Dendritic cell treated with granulocyte-macrophage colony-stimulating factor and Interleukin-4, amounts not matched to agents 40 ng/mL and 50 ng/mL, for 4 days (primary cell): ENCODE data around the gene RCAN1.
A peak's percentile ranks its signal among the peaks of the same experiment; 100 is the strongest.
"Not testable (repeated sequence)": the region's sequence is repeated elsewhere in the genome, so short reads cannot be mapped to it uniquely, and the experiment has no call there.

Experiments
- H3K27ac Mint-ChIP-seq: one replicate; pipeline ENCODE4 v1.8.0; 2022; ENCODE audit warnings: mild to moderate bottlenecking, mixed read lengths
- H3K27me3 Mint-ChIP-seq: one replicate; pipeline ENCODE4 v1.8.0; 2022; ENCODE audit warnings: mild to moderate bottlenecking, mixed read lengths
- H3K36me3 Mint-ChIP-seq: one replicate; pipeline ENCODE4 v1.8.0; 2022; ENCODE audit warnings: low read depth, mixed read lengths
- H3K4me1 Mint-ChIP-seq: one replicate; pipeline ENCODE4 v1.8.0; 2022; ENCODE audit warnings: low read depth, mixed read lengths
- H3K4me3 Mint-ChIP-seq: one replicate; pipeline ENCODE4 v1.8.0; 2022; ENCODE audit warnings: mild to moderate bottlenecking, moderate library complexity, mixed read lengths
- H3K9me3 Mint-ChIP-seq: one replicate; pipeline ENCODE4 v1.8.0; 2022; ENCODE audit warnings: mixed read lengths
- intact Hi-C: fragments of 100-400 bp; cut with micrococcal nuclease; formaldehyde crosslinking; loops from one replicate; pipeline ENCODE4 v1.15.0; 2022

The RCAN1 gene

GRCh38 chr21:34561806-34562205 lies 53.1 kb downstream of the RCAN1 start:
- Mint-ChIP-seq H3K9me3 (no peaks in the 10 kb centered on the region), H3K27ac (no peak overlapping the region), H3K36me3 (peaks cover 19% of the 10 kb centered on the region), H3K4me1 (peaks cover 25% of the 10 kb centered on the region), H3K27me3 (no peaks in the 10 kb centered on the region), H3K4me3 (no peak overlapping the region)
- intact Hi-C loops, result no loop called here

DNA sequence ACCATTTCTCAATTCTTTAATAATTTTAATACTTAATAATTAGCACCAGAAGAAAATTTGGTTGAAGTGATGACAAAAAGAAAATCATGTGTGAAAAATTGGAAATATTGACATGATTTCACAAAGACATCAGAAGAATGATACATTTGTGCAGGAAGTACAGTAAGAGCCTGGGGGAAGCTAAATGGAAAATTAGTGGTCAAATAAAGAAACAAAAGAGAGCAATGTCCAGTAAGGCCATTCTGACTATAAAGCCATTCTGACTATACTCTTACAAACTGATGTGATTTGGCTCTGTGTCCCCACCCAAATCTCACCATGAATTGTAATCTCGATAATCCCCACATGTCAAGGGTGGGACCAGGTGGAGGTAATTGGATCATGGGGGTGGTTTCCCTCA lies 54.3 kb downstream of the RCAN1 start:
- peaks cover 25% of the 10 kb centered on the region for H3K4me1 Mint-ChIP-seq
- H3K9me3 Mint-ChIP-seq, result no peaks in the 10 kb centered on the region
- intact Hi-C loops, result no loop called here
- H3K4me3 Mint-ChIP-seq, result no peak overlapping the region
- H3K36me3 Mint-ChIP-seq, result peaks cover 9% of the 10 kb centered on the region
- H3K27me3 Mint-ChIP-seq, result no peaks in the 10 kb centered on the region
- no peak overlapping the region for H3K27ac Mint-ChIP-seq

DNA sequence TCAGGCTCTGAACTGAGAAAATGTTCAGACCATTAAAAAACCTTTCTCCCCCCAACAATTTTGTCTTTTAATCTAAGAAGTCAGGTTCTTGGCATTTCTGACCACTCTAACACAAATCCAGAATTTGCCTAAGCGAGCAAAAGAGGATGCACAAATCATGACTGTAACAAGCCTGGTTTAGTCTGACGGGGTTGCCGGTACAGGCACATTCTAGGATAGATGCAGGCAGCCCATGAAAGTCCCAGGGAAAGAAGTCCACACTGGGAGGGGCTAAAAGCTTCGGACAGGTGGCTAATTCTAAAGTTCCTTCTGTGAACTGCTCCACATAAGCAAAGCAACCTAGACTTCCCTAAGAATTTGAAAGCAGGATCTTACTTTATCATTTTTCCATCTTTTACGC lies 54.9 kb downstream of the RCAN1 start:
- no peak overlapping the region for H3K4me3 Mint-ChIP-seq
- H3K4me1 Mint-ChIP-seq, result peaks cover 25% of the 10 kb centered on the region
- H3K27me3 Mint-ChIP-seq, result no peaks in the 10 kb centered on the region
- intact Hi-C loops, result no loop called here
- peaks cover 9% of the 10 kb centered on the region for H3K36me3 Mint-ChIP-seq
- H3K9me3 Mint-ChIP-seq, result peaks cover 3% of the 10 kb centered on the region
- no peak overlapping the region for H3K27ac Mint-ChIP-seq

DNA sequence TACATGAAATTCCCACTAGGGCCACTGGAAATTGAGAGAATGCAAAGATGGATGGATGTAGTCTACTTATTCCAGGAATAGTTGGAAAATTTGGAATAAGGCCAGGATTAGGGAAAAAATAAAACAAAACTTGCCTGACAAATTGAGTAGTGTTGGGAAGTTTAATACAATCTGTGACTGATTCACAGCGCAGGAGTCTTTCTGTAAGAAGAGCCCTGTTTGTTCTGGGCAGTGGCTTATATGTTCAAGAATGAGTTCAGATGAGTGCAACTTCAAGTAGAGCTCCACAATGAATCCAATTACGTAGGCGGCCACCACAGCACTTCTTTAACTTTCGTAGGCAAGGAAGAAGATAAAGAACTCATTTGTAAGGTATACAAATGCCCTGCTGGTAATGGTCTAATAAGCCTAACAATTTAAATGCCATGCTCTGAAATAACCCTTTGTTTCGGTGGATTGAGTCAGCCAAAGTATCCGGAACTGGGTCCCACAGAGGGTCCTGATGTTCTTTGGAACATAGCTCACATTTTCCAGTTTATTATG lies 55.8 kb downstream of the RCAN1 start:
- no peak overlapping the region for H3K27ac Mint-ChIP-seq
- peaks cover 11% of the 10 kb centered on the region for H3K9me3 Mint-ChIP-seq
- H3K4me1 Mint-ChIP-seq, result peaks cover 26% of the 10 kb centered on the region
- no peaks in the 10 kb centered on the region for H3K27me3 Mint-ChIP-seq
- no peak overlapping the region for H3K4me3 Mint-ChIP-seq
- H3K36me3 Mint-ChIP-seq, result peaks cover 13% of the 10 kb centered on the region
- intact Hi-C loops, result no loop called here

- peaks cover 10% of the 10 kb centered on the region for H3K36me3 Mint-ChIP-seq
- intact Hi-C loops, result no loop called here
- peaks cover 11% of the 10 kb centered on the region for H3K9me3 Mint-ChIP-seq
- H3K4me3 Mint-ChIP-seq, result no peak overlapping the region
- H3K27ac Mint-ChIP-seq, result no peak overlapping the region
- H3K27me3 Mint-ChIP-seq, result no peaks in the 10 kb centered on the region
- peaks cover 26% of the 10 kb centered on the region for H3K4me1 Mint-ChIP-seq
Measured at GRCh38 chr21:34558166-34558565, 56.7 kb downstream of the RCAN1 start.

DNA sequence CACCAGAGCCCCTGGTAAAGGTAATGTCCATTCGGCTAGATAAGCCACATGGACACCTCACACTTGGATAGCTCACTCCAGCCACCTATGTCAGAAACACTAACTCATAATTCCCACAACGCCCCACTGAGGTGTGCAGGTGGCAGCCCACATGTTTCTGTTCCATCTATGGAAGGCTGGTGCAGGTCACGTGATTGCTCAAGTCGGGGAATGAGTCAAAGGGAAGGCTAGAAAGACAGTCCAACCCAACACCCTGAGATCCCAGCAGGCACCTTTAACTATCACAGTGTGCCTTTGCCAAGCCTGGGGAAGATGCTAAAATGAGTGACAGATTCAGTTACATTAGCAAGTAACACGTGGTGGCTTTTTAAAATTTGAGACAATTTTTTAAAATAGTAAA lies 57.7 kb downstream of the RCAN1 start:
- intact Hi-C loops, result no loop called here

GRCh38 chr21:34554670-34555069 lies 60.2 kb downstream of the RCAN1 start:
- H3K27ac Mint-ChIP-seq, H3K27me3 Mint-ChIP-seq, H3K4me3 Mint-ChIP-seq, intact Hi-C loops: not testable (repeated sequence)
- Mint-ChIP-seq H3K4me1 (peaks cover 25% of the 10 kb centered on the region), H3K36me3 (peaks cover 17% of the 10 kb centered on the region), H3K9me3 (peaks cover 11% of the 10 kb centered on the region)

More for the DNA sequence above, 57.7 kb downstream of the RCAN1 start:
- Mint-ChIP-seq H3K4me3 (no peak overlapping the region), H3K9me3 (peaks cover 11% of the 10 kb centered on the region), H3K4me1 (peaks cover 34% of the 10 kb centered on the region), H3K27me3 (no peaks in the 10 kb centered on the region), H3K36me3 (peaks cover 10% of the 10 kb centered on the region), H3K27ac (no peak overlapping the region)

DNA sequence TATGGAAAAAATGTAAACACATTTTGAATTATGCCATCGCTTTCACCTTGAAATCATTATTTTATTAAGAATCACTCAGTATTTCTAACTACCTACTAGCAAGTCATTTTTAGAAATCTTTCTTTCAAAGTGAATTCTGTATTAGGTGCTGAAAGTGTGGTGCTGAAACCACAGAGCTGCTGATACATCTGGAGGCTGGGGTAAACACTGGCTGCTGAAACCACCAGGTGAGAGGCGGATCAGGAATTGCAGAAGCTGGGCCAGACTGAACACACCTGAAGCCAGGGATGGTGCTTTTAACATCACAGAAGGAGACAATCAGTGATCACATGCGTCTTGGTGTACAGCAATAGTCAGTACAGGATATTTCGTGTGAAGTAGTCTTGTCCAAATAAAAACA lies 60.7 kb downstream of the RCAN1 start:
- Mint-ChIP-seq H3K4me3 (no peak overlapping the region), H3K36me3 (peaks cover 17% of the 10 kb centered on the region), H3K27ac (no peak overlapping the region), H3K9me3 (peaks cover 11% of the 10 kb centered on the region), H3K27me3 (no peaks in the 10 kb centered on the region), H3K4me1 (peaks cover 25% of the 10 kb centered on the region)
- intact Hi-C loops, result no loop called here

DNA sequence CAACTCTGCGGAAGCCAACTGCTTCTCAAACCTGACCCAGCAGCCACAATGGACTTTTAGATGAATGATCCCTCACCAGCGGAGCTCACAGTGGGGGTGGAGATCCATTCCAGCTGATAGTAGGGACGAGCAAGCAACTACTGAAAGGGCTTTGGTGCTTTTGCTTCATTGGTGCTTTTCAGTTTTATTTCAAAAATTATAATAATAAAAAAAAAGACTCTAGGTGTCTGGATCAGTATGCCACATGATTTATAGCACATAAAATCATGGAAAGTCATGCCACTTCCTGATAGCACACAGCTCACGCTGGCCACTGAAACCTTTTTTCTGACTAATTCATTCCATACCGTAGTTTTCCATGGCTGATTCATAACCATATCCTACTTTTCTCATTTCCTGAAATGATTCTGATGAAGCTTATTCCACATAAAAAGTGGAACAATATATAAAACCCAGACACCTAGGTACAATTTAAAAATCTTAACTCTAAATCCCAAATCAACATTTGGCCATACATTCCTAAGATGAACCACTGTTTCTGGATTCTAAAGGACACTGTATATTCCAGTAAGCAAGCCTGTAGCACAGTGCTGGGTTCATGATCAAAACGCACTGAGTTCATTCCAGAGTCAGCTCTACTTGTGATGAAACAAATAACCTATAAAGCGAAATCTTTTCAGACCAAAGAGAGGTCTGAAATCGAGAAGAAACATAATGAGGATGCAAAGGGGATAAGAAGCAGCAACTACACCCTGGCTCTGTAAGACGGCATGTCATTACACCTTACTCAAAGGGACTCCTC lies 61.6 kb downstream of the RCAN1 start:
- Mint-ChIP-seq H3K27ac (no peak overlapping the region), H3K4me1 (peaks cover 32% of the 10 kb centered on the region), H3K27me3 (no peaks in the 10 kb centered on the region), H3K4me3 (no peak overlapping the region), H3K36me3 (peaks cover 17% of the 10 kb centered on the region), H3K9me3 (peaks cover 11% of the 10 kb centered on the region)
- intact Hi-C loops, result no loop called here

DNA sequence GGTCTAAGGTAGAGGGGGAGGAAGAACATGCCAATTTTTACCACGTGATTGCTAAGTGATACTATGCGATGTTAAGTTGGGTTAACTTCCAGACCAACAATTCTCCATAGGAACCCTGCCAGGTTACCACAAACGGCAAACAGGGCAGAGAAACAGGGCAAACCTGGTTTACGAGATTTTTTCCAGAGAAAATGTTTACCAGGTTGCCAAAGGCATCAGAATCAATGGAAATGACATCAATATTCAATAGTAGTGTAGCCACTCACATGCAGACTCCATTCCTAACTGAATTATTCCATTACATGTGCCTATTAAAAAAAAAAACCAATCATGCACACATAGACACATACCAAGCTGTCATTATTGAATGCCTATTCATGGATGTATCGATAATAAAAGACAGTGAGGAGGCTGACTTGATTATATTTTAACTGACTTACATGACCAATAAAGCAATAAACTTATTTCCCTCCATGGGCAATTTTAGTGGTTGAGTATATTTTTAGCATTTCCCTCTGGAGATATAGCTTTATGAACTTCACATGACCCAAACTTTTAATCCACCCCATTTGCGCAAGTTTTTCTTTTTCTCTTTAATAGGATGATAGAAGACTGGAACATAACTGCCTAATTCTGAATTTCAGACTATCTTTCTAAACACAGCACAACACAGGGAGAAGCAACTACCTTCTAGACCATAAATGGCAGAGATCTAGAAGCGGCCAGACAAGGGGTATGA lies 62.4 kb downstream of the RCAN1 start:
- Mint-ChIP-seq H3K4me1 (peaks cover 33% of the 10 kb centered on the region), H3K36me3 (peaks cover 17% of the 10 kb centered on the region), H3K4me3 (no peak overlapping the region), H3K27ac (no peak overlapping the region), H3K9me3 (peaks cover 11% of the 10 kb centered on the region), H3K27me3 (no peaks in the 10 kb centered on the region)
- intact Hi-C loops, result no loop called here

DNA sequence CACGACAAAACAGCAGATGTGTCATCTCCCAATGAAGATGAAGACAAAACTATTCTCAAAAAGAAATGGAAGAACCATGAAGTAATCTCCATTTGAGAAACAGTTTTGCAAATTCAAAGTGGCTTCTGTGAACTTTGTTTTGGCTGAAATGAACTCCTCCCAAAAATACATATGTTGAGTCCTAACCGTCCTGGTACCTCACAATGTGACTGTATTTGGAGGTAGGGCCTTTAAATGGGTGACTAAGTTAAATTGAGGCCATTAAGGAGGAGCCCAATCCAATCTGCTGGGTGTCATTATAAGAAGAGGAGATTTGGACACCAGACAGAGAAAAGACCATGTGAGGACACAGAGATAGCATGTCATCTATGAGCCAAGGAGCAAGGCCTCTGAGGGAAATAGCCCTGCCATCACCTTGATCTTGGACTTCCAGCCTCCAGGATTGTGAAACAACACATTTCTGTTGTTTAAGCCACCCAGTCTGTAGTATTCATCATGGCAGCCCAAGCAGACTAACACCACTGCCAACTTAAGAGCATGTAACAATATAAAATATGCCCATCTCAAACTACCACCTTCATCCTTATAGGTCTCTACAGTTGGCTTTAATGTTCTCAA lies 64.6 kb downstream of the RCAN1 start:
- intact Hi-C loops, result no loop called here
- peaks cover 11% of the 10 kb centered on the region for H3K9me3 Mint-ChIP-seq
- H3K27me3 Mint-ChIP-seq, result no peaks in the 10 kb centered on the region
- peaks cover 52% of the 10 kb centered on the region for H3K4me1 Mint-ChIP-seq
- no peak overlapping the region for H3K27ac Mint-ChIP-seq
- no peak overlapping the region for H3K4me3 Mint-ChIP-seq
- peaks cover 17% of the 10 kb centered on the region for H3K36me3 Mint-ChIP-seq

- Mint-ChIP-seq H3K4me3 (no peak overlapping the region), H3K4me1 (peaks cover 61% of the 10 kb centered on the region), H3K9me3 (no peaks in the 10 kb centered on the region), H3K27ac (no peak overlapping the region), H3K27me3 (no peaks in the 10 kb centered on the region), H3K36me3 (peaks cover 7% of the 10 kb centered on the region)
- intact Hi-C loops, result loop anchor here (5.0 kb wide), 2 partner anchors 33 to 68 kb away; partner anchors contain the start of gene RCAN1
Measured at GRCh38 chr21:34548781-34549376, 66.0 kb downstream of the RCAN1 start.

GRCh38 chr21:34546542-34546941 lies 68.4 kb downstream of the RCAN1 start:
- H3K4me3 Mint-ChIP-seq, result no peak overlapping the region
- peaks cover 10% of the 10 kb centered on the region for H3K9me3 Mint-ChIP-seq
- H3K4me1 Mint-ChIP-seq, result peaks cover 61% of the 10 kb centered on the region
- H3K27me3 Mint-ChIP-seq, result no peaks in the 10 kb centered on the region
- intact Hi-C loops, result loop anchor here (5.0 kb wide), 2 partner anchors 36 to 71 kb away; partner anchors contain the start of gene RCAN1
- peaks cover 16% of the 10 kb centered on the region for H3K36me3 Mint-ChIP-seq
- H3K27ac Mint-ChIP-seq, result peak overlapping the region; percentile 70
